NCI-H345 treated with DMSO at 0.1 percent for 48 hours (cell line): ENCODE measurements around the gene RHO.

Experiments
- DNase-seq: peaks from one replicate; lab custom pipeline; 2025; ENCODE audit not compliant: unreplicated experiment; lab: John Stamatoyannopoulos, UW

Gene RHO

GRCh38 chr3:129558081-129558771, 29.8 kb downstream of the RHO start:
- DNase-seq, result no peak

- no peak for DNase-seq
Measured at GRCh38 chr3:129558772-129559564, 30.5 kb downstream of the RHO start.

- DNase-seq, result no peak
Measured at GRCh38 chr3:129559565-129560079, 31.2 kb downstream of the RHO start.

GRCh38 chr3:129560269-129560787, 31.9 kb downstream of the RHO start:
- DNase-seq, result no peak

- DNase-seq, result no peak
Measured at GRCh38 chr3:129560911-129561594, 32.6 kb downstream of the RHO start.

DNA sequence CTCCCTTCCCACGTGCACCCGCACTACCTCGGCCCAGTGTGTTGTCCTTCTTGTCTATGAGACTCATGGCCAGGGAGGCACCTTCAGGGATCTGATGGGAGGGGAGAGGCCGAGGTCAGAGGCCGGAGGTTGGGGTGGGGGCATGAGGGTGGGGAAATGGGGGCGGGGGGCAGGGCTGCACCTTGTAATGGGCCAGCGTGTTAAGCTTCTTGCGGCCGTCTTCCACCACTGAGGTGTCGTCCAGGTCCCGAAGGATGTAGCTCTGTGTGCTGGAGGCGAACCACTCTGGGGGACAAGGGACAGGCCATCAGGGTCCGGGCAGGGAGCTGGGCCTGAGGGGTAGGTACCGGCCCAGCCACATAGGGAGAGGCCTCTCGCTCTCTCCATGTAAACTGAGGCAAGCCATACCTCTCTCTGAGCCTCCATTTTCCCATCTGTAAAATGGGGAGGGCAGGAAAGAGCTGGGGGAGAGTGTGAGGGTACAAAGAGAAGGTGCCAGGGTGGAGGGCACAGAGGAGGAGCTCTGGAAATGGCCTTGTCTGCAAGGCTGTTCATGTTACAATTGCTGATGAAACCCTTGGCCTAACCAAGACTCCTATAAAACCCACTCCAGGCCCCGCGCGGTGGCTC, 33.3 kb downstream of the RHO start:
- DNase-seq, result no peak

GRCh38 chr3:129562803-129563202, 34.4 kb downstream of the RHO start:
- no peak for DNase-seq

GRCh38 chr3:129563332-129563731, 34.9 kb downstream of the RHO start:
- no peak for DNase-seq

- DNase-seq, result no peak
Measured at GRCh38 chr3:129563850-129564535, 35.6 kb downstream of the RHO start.

DNA sequence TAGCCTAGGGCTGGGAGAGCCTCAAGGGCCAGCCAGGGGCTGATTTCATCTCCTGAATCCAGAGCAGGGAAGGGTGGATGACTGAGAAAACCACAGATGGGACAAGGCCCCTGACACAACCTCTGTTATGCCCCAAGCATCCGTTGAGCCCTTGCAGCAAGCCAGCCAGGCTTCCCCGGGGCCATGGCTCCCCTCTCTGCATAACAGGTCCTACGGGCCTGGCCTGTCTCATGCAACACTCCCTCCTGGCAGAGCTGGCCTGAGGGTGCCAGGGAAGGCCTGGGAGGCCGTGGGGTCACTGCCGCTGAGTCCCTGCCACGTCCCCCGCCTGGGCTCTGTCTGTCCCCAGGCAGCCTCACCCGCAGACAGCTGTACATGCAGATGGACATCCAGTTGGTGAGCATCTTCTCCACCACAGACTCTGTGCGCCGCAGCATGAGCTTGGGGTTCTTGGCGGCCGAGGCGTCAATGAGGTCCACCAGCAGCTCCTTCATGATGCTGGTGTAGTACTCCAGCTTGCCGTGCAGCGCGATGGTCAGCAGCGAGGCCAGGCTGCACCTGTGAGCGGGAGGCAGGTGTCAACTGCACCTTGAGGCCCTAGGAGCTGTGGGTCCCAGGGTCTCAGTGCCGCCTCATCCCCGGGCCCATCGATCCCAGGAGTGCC, 36.7 kb downstream of the RHO start:
- no peak for DNase-seq

- DNase-seq, result no peak
Measured at GRCh38 chr3:129565902-129566301, 37.5 kb downstream of the RHO start.

DNA sequence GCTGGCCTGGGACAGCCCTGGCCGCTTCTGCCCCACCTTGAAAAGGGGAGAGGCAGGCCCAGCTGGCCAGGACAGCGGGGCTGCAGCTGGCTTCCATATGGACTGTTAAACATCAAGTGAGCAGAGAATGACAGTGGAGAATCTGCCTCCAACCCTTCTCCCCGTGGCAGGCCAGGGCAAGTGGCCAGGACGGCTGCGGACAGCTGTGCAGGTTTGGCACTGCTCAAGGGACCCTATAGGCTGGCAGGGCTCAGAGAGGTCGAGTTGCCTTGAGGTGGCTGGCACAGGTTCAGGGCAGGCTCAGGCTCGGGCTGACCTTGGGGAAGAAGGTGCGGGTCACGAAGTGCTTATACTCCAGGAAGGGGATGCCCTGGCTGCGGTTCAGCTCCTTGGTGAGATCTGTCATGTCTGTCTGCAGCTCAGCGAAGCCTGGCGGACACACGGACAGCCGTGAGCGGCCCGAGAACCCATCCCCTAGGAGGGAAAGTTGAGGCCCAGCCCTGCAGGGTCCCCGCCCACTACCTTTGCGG, 38.8 kb downstream of the RHO start:
- DNase-seq, result no peak

GRCh38 chr3:129567939-129568338, 39.5 kb downstream of the RHO start:
- no peak for DNase-seq

DNA sequence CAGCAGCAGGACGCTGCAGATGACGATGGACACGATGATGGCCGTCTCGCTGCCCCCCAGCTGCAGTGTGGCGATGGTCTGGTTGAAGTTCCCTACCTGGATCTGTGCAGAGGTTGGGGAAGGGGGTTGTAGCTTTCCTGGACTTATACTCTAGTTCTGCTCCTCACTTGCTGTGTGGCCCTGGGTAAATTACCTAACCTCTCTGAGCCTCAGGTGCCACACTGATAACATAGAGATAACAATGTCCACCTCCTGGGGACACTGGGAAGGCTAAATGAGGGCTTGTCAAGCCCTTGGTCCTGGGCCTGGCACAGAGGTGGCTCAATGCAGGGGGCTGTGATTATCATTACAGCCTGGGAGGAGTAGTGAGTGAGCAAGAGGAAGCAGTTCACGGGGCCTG, 41.4 kb downstream of the RHO start:
- no peak for DNase-seq

- no peak for DNase-seq
Measured at GRCh38 chr3:129571605-129572547, 43.4 kb downstream of the RHO start.

DNA sequence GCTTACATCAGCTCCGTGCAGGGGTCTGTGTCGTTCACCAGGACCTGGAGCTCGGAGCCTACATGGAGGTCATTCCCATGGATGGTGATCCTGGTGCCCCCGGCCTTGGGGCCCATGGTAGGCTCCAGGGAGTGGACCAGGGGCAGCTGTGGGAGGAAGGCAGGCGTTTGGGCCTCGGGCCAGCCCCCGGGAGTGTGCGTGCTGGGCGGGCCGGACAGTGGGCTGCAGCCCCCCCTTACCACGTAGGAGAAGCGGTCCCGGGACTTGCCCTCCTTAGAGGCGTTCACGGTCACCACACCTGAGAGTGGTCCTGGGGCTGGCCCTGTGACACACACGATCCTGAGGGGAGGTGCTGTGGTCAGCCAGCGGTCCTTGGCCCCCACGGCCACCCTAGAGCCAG, 44.2 kb downstream of the RHO start:
- no peak for DNase-seq

- no peak for DNase-seq
Measured at GRCh38 chr3:129573493-129573892, 45.1 kb downstream of the RHO start.

- DNase-seq, result no peak
Measured at GRCh38 chr3:129574206-129574605, 45.8 kb downstream of the RHO start.
